GM12873 (cell line): ENCODE results near the gene GPN3.

Source experiments
- CTCF ChIP-seq: IDR thresholded peaks from 2 replicates; pipeline ENCODE4 v1.5.1; 2012; ENCODE audit warnings: low read depth, mild to moderate bottlenecking, moderate library complexity, low read length, control low read depth; ENCODE audit not compliant: insufficient read depth; ENCODE audit errors: missing control alignments

GPN3 gene

GRCh38 chr12:110468214-110469048 lies at the start of gene GPN3, which contains the start of gene FAM216A:
GPN3 (minus strand) TSS chr12:110468257; CDS start chr12:110468203, 54 bp downstream.
FAM216A (plus strand) TSS chr12:110468845; CDS start chr12:110468876, 31 bp downstream.
- TF ChIP-seq CTCF, result no peak

- no peak for TF ChIP-seq CTCF
Measured at GRCh38 chr12:110516995-110517394, 48.9 kb upstream of the GPN3 start.

- no peak for TF ChIP-seq CTCF
Measured at GRCh38 chr12:110514363-110514762, 46.3 kb upstream of the GPN3 start.

GRCh38 chr12:110513842-110514241 lies 45.8 kb upstream of the GPN3 start:
- TF ChIP-seq CTCF, result no peak

GRCh38 chr12:110508071-110508586 lies 40.1 kb upstream of the GPN3 start:
- TF ChIP-seq CTCF, result no peak

- TF ChIP-seq CTCF, result no peak
Measured at GRCh38 chr12:110505332-110505731, 37.3 kb upstream of the GPN3 start.

GRCh38 chr12:110503432-110503831 lies 35.4 kb upstream of the GPN3 start:
- TF ChIP-seq CTCF, result no peak
